GM12892 (cell line): ENCODE data around the gene CIAO1.

Experiments used
- DNase-seq: peaks from one replicate; pipeline ENCODE4 v3.0.0; 2011; ENCODE audit not compliant: insufficient read length
- FAIRE-seq: peaks from 2 replicates; lab custom pipeline; 2011; peaks lifted over from hg19 to GRCh38; lab: Jason Lieb, UNC
- POLR2A ChIP-seq: IDR thresholded peaks from 2 replicates; pipeline ENCODE4 v1.6.1; 2011; ENCODE audit warnings: low read depth, low read length, control low read depth
- POLR2AphosphoS5 ChIP-seq: IDR thresholded peaks from 2 replicates; pipeline ENCODE4 v1.6.1; 2011; ENCODE audit warnings: low read depth, low read length, control low read depth
- TAF1 ChIP-seq: IDR thresholded peaks from 2 replicates; pipeline ENCODE4 v1.6.1; 2011; ENCODE audit warnings: low read depth, mild to moderate bottlenecking, control low read depth, low read length, borderline replicate concordance

Gene CIAO1

GRCh38 chr2:96317584-96317997 lies 51.6 kb downstream of the CIAO1 start:
- DNase-seq: no peak
- TF ChIP-seq POLR2A (no peak), POLR2AphosphoS5 (no peak), TAF1 (no peak)
- no peak for FAIRE-seq

GRCh38 chr2:96318723-96319122 lies 52.7 kb downstream of the CIAO1 start:
- FAIRE-seq (no peak), DNase-seq (no peak)
- TF ChIP-seq TAF1: no peak
- no peak for TF ChIP-seq POLR2AphosphoS5
- TF ChIP-seq POLR2A: no peak

- no peak for FAIRE-seq
- no peak for DNase-seq
- TF ChIP-seq TAF1 (no peak), POLR2A (no peak), POLR2AphosphoS5 (no peak)
These were observed 53.4 kb downstream of the CIAO1 start for GRCh38 chr2:96319396-96319795.

GRCh38 chr2:96320326-96320725 lies 54.3 kb downstream of the CIAO1 start:
- no peak for DNase-seq
- TF ChIP-seq POLR2AphosphoS5: no peak
- TF ChIP-seq TAF1: no peak
- no peak for TF ChIP-seq POLR2A

GRCh38 chr2:96320728-96321622 lies 55.0 kb downstream of the CIAO1 start:
- FAIRE-seq (peak; percentile 78), DNase-seq (peak; percentile 39)
- peak; percentile 6; the same call in 1 of the 2 replicates for TF ChIP-seq POLR2AphosphoS5
- no peak for TF ChIP-seq POLR2A

More at GRCh38 chr2:96320326-96320725, 54.3 kb downstream of the CIAO1 start:
- FAIRE-seq: no peak
